Epidermal melanocyte (primary cell): ENCODE results near the gene CXorf65.

ENCODE experiments used
- DNase-seq: peaks from one replicate; pipeline ENCODE4 v3.0.0; 2011; ENCODE audit warnings: low spot score; ENCODE audit not compliant: insufficient read length

Gene CXorf65

DNA sequence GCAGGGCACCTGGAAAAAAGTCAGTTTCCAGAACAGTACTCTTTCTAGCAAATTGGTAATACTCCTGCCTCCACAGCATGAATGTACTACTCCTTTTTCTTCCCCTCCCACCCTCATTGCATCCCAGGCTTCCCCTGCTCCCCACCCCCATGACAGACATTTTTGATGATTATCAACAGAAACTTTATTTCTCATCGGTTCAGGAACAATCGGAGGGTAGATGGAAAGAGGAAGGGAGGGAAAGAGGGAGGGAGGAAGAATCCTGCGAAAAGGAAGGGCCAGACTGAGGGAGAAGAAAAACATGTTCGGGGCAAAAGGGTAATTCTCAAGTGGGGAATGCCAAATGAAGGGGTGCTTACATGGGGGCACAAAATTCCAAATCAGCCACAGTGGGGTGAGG is 705 bp upstream of the CXorf65 start:
- DNase-seq: no peak

GRCh38 chrX:71105628-71106027 is 912 bp downstream of the CXorf65 start:
- DNase-seq: no peak

DNA sequence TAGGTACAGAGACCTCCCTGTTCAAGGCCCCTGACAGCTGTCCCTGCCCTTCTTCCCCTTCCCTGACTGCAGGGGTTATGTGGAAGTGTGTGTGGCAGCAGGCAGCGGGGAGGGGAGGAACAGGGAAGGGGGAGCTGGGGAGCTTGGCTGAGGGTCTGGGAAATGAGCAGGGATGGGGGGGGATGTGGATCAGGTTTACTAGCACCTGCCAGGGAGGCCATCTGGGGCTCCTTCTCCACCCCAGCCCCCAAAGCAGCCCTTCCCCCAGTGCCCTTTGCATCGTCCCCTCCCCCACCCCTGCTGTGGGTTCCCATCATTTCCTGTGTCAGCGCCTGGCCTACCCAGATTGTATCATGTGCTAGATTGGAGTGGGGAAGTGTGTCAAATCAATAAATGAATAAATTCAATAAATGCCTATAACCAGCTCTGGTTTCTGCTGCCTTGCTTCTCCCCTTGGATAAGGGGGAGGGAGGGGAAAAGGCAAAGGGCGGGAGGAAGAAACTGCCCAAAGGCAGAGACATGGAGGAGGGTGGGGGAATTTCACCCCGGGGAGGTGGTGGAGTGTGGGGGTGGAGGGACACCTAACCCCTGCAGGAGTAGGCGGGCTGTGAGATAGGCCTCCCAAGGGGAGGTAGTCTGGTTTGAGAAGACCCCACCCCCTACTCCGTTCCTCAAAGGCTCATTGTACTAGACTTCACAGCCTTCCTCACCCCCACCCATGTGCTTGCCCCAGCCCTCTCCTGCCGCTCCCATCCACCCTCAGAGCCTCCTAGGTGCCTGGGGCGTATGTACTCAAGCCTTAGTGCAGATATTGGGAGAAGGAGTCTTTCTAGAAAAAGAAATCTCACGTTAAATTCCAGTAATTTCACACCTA is 3.2 kb downstream of the CXorf65 start:
- DNase-seq: peak; percentile 49

- no peak for DNase-seq
Measured at GRCh38 chrX:71102292-71102691, 4.2 kb downstream of the CXorf65 start.

DNA sequence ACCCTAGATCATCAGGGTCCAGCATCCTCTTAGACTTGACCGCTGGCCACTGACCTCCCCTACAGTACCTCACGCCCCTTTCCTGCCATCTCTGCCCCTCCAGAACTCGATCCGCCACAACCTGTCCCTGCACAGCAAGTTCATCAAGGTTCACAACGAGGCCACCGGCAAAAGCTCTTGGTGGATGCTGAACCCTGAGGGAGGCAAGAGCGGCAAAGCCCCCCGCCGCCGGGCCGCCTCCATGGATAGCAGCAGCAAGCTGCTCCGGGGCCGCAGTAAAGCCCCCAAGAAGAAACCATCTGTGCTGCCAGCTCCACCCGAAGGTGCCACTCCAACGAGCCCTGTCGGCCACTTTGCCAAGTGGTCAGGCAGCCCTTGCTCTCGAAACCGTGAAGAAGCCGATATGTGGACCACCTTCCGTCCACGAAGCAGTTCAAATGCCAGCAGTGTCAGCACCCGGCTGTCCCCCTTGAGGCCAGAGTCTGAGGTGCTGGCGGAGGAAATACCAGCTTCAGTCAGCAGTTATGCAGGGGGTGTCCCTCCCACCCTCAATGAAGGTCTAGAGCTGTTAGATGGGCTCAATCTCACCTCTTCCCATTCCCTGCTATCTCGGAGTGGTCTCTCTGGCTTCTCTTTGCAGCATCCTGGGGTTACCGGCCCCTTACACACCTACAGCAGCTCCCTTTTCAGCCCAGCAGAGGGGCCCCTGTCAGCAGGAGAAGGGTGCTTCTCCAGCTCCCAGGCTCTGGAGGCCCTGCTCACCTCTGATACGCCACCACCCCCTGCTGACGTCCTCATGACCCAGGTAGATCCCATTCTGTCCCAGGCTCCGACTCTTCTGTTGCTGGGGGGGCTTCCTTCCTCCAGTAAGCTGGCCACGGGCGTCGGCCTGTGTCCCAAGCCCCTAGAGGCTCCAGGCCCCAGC is 5.7 kb downstream of the CXorf65 start:
- no peak for DNase-seq

DNA sequence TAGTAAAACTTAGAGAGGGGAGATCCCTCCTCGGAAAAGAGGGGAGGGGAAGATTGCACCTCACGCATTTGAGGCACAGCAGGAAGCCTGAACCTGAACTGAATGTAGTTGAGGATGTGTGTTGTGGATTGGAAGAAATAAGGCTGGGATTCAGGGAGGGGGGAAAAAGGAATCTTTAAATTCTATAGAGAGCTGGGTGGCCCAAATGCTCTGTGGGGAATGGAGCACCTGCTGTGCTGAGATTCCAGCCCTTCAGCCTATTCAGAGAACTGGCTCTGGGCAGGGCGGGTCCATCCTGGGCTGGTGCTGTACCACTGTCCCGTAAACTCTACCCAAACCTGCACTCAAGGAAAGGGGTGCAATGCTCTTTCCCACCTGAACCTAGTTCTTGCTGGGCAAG is 6.8 kb downstream of the CXorf65 start:
- no peak for DNase-seq

GRCh38 chrX:71098951-71099506 is 7.5 kb downstream of the CXorf65 start:
- no peak for DNase-seq

DNA sequence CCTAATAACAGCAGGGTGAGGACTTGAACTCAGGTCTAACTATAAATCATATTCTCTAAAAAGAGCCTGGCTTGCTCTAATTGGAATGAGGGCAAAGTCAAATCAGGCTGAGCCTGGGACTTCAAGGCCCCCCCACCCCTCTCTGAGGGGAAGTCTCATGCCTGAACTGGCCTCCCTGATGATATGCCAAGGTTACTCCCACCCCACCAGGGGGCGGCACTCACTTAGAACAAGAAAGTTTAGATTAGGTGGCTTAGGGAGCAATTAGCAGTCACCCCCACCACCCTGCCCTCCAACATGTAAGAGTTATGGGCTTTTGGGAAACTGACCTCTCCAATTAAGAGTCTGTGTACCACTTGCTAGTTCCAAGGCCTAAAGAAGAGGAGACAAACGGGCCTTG is 8.2 kb downstream of the CXorf65 start:
- peak; percentile 19 for DNase-seq

DNA sequence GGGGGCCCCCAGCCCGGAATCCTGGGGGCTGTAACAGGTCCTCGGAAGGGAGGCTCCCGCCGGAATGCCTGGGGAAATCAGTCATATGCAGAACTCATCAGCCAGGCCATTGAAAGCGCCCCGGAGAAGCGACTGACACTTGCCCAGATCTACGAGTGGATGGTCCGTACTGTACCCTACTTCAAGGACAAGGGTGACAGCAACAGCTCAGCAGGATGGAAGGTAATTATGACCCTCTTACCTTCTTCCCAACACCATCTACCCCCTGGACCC is 9.8 kb downstream of the CXorf65 start:
- no peak for DNase-seq

- DNase-seq: peak; percentile 45
Measured at GRCh38 chrX:71095981-71096759, 10.4 kb downstream of the CXorf65 start.

GRCh38 chrX:71095555-71095980 is 11.0 kb downstream of the CXorf65 start, which contains the start of gene FOXO4:
Gene FOXO4 (plus strand): TSS chrX:71095851. CDS start chrX:71096529, 678 bp downstream.
- DNase-seq: peak; percentile 78

DNA sequence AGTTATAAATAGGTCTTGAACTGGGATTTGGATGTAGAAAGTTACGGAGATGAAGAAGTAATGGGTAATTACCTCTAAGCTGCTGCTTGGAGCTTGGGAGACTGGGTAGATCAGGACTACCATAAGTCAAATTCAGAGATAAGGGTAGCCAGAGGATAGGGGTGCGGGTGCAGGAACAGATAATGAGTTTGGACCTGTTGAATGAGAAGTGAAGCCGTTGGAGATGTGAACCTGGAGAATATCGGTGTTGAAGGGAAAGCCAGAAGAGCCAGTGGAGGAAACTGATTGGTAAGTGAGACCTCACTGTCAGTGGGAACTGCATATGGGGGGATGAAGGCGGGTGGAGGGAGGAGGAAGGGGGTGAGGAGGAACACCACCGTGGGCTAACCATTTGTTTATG is 11.5 kb downstream of the CXorf65 start:
- no peak for DNase-seq

DNA sequence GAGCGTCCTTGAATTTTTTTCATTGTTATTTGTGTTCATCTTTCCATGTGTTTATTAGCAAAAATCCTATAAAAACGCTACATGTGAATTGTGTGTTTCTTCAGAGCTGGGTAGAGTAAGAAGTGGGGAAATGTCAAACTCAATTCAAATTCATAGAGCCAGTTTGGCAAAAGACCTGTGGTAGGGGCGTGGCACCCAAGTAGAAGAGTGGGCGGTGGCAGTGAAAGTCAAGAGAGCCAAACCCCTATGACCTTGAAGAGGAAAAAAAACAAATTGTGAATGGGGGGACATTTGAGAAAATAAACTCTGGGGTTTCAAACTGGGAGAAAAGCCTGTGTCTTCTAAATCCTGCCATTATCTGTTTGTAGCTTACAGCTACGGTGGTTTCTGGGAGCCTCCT is 15.3 kb downstream of the CXorf65 start:
- DNase-seq: no peak

DNA sequence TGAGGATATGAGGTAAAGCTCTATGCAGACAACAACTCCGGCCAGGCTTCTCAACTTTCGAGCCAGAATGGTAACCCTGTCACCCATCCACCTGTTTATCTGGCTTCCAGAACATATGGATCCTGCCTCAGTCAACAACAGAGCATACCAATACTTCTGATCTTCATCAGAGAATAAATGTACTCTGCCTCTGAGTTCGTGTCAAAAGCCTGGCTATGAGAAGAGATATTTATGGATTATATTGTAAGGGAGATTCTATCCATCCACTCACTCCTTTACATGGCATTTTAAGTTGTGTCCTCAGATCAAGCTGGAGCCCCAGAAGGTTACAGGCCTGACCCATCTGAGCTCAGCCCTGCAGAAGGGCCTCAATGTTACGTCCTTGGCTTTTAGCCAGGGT is 20.6 kb downstream of the CXorf65 start:
- DNase-seq: no peak

GRCh38 chrX:71082822-71083221 is 23.7 kb downstream of the CXorf65 start:
- no peak for DNase-seq

GRCh38 chrX:71082124-71082647 is 24.4 kb downstream of the CXorf65 start:
- DNase-seq: no peak

- DNase-seq: no peak
Measured at GRCh38 chrX:71081330-71082123, 25.0 kb downstream of the CXorf65 start.

DNA sequence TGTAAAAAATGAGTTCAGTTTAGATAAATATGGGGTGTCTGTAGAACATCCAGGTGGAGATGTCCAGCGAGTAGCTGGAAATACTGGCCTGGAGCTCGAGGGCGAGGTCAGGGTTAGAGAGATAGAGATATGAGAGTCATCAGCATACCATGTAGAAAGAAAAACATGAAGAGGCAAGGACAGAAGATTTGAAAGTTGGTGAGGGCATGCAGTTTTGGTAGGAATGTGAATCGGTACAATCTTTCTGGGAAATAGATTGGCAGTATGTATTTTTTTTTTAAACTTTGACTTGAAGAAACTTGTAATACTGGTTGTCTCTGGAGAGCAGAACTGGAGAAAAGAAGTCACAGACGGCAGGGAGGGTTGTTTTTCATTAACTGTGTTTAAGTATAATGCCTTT is 36.0 kb downstream of the CXorf65 start:
- no peak for DNase-seq

DNA sequence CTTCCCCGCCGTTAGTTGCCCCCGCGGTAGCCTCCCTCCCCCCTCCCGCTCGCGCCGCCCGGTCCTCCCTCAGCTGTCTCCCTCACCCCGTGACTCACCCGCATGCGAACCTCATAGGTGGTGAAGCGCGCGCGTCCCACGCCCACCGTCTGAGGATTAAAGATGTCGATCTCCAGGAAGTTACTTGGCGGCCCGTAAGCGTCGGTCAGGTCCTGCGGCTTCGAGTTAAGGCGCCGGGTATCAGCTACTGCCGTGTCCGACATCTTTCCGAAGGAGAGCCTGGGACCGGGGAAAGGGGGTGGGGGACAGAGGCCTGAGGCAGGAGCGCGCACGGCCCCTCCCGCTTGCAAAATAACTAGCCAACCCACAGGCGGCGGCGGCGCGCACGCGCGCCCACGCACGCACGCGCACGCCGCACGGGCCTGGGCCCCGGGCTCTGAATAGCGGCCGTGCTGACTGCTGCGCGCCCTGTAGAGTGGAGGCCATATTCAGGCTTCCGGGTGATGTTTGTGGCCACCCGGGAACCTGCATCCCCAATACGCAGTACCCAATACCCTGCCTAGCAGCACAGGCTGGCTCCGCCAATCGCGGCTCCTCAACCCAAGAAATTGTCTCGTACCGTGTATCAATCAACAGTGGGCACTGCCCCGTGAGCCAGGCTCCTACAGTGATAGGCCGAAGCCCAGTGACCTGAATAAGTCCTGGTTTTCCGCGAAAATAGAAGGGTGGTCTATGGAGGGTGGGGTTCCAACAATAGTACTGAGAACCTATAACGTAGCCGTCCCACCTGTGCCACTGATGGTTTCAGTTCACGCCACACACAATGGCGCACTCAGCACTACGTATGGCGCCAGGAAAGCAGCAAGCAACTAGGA is 38.3 kb downstream of the CXorf65 start, which contains the start of gene SNX12:
SNX12 (minus strand) TSS at position 291 of the 875 bp plus-strand sequence; CDS start at position 263, 28 bp downstream.
- DNase-seq: peak; percentile 77
